Activated CD8-positive, alpha-beta memory T cell treated with anti-CD3 and anti-CD28 coated beads for 24 hours (primary cell): ENCODE results near the gene ZNF599.

Experiments
- DNase-seq: peaks from one replicate; pipeline ENCODE4 v3.0.0-alpha.2; 2020

ZNF599 gene

DNA sequence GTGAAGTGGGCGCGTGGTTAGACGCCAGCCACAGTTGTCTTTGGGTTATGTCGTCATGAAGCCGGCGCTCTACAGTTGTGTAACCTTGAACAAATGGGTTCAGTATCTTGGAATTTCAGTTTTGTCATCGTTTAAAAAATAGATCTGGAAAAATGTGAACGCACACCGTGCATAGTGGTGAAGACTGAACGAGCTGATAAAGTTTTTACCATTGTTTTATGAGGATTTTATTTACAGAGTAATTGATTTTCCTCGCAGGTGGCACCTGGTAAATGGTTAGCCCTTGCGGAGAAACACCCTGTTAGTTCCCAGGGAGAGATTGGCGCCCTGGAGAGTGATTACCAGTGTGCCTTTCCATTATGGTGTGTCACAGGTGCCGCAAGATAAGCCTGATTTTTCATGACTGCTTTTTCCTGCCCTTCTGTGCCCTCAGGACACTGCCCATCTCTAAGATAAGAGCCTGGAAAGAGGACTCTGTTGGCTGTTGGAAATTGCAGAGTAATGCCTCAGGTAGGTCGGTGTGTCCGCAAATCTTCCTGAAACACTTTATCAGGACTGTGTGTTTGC lies 38.4 kb downstream of the ZNF599 start:
- no peak for DNase-seq

DNA sequence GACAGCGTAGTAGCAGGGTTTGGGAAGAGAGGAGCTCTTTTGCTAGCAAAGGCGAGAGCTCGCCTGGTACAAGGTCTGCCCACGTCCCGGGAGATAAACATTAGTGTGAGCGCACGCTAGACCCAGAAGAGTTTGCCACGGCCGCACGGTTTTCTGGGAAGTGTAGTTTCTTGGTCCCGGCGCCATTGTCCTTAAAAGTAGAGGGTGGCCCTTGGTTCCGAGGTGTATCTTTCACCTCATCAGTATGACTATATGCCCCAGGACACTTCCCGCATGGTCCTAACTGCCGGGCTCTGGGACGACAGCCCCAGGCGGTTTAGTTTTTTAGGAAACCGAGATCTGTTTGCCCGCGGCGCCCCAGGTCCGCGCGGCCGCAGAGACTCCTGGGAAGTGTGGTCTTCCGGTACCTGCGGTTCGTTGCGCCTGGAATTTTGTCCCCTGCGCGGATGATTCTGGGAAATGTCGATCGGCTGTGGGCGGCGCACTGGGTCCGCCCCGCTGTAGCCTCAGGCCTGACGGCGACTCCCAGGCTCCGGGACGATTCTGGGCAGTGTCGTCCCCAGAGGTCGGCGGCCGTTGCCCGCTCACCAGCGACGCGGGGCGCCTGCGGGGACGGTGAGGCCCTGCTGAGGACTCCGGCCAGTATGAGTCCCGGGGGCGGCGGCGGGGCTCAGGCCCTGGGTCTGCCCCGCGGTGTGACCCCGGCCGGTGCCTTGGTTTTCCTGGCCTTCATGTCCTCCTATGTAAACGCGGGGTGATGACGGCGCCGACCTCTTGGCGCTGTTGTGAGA lies 39.1 kb downstream of the ZNF599 start, which contains the start of gene ZNF181:
ZNF181 (plus strand) TSS at position 498 of the 791 bp plus-strand sequence. CDS start 795 bp downstream, outside the sequence.
- peak; percentile 92 for DNase-seq

DNA sequence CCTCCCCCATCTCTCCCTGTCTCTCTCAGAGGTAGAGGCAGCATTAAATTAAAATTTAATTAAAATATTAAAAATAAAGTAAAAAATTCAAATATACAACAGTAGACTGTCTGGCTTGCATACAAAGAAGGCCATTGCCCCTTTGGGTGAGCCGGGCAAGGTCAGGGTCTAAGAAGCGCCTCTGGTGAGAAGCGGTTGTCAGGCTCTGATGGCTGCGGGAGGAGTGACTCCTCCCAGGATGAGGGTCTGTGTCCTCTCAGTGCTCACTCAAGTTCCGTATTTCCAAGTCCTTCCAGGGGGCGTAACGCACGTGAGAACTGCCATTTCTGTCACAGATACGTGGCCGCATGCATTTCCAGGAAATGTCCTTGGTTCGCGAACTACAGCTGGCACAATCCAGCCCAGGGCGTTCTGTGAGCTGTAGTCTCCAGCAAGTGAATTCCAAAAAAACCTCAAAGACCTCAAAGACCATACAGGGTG lies 39.7 kb downstream of the ZNF599 start:
- no peak for DNase-seq

DNA sequence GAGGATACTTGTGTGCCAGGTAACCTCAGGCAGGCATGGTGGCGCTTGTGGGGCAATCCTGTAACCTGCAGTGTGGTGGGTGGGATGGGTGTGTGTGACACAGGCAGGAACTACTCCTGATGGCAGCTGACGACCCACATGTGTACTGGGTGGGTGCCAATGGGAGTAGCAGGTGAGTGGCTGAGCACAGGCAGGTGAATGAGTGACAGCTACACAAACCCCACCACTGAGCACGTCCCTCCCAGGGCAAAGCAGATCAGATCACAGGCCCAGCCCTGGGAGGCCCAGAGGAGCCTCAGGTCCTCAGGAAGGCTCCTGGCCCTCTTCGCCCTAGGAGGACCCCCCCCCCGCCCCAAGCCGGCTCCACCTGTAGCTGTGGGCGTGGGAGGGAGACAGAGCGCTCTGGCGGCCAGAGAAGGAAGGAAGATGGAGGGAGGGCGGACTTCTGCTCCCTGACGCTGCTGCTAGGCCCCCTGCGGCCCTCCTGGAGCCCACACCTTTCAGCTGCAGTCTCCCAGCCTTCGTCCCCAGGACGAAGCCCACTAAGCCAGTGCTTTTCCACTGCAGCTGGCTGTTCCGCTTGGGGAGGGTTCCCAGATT lies 40.3 kb downstream of the ZNF599 start:
- DNase-seq: no peak

DNA sequence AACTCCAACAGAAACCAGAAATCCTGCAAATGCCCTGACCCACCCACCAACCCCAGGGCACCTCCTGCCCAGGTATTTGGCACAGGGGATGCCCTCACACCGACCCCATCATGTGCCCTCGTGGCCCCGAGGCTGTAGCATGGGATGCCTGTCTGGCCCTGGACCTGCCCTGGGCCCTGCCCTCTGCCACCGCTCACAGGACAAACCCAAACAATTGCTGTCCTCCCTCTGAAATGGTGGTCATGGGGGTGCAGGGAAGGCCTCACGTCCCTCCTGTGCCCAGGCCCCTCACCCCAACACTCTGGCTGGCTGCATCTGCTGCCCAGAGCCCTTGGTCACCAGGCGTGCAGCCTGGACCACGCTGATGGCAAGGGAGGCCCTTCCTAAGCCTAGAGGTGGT lies 41.1 kb downstream of the ZNF599 start:
- no peak for DNase-seq

DNA sequence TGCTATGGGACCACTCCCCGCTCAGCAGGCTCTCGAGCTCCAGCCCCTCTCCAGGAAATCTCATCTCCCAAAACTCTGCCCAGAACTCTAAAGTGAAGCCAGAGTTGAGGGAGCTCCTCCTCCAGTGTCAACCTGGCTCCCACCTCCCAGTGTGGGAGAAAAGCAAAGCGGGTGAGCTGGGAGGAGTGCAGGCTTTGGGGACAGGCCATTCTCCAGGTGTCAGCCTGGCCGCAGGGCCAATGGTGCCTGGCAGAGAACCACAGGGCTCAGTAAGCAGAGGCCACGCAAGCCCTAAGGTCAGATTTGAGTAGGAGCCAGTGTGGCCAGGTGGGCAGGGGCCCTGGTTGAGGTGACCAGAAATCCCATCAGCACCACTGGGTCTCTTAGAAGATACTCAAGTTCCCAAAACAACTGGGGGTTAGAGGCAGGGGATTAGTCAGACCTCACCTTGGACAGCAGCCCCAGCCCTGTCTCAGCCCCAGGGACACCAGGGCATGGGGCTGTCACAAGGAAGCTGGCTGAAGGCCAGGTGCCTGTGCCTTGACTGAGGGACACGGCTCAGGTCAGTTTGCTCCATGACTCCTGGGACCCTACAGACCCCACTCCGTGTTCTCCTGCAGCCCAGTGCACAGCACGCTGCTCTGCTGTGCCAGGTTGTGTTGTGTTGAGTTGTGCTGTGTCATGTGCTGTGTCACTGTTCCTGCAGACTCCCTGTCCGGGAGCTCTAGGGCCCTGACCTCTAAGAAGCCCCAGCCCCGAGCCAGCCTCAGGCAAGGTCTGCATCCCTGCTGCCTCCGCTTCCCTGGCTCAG lies 41.8 kb downstream of the ZNF599 start:
- no peak for DNase-seq

DNA sequence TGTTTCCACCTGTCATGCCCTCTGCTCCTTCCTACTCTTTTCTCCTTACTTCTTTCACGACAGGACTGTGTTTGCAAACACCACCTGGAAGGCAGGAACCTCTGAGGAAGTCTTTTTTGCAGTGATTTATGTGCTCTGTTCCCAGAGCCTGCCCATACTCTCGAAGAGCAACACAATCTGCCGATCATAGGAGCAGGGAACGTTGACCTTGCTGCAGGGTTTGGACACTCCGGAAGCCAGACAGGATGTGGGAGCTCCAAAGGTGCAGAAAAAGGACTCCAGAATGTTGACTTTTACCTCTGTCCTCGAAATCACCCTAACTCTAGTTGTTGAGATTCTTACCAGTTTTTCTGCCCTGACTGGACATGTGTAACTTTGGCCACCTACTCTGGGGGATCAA lies 47.6 kb downstream of the ZNF599 start:
- no peak for DNase-seq

DNA sequence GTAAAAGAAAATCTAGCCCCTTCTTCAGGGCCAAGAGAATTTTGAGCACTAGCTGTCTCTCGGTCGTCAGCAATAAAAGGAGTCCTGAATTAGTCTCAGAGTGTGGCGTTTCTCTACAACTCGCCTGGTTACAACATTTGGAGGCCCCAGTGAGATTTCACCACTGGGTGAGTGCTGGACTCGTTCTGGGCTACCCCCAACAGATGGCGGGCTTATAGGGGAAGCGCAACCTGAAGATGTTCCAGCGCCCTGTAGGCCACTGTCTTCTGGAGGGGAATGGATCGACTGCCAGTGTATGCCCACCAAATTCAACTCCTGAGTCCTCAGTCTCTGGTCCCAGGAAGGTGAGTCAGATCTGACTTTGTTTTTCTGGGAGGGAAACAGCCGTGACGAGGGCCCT lies 50.7 kb downstream of the ZNF599 start:
- no peak for DNase-seq

DNA sequence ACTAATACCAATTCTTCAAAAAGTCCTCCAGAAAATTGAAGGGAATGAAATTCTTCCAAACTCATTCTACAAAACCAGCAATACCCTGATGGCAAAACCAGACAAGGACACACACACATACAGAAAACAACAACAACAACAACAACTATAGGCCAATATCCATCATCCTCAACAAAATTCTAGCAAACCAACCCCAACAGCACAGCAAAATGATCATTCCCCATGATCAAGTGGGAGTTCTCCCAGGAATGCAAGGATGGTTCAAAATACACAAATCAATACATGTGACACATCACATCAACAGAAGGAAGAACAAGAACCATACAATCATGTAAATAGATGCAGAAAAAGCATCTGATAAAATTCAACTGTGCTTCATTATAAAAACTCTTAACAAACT lies 57.7 kb downstream of the ZNF599 start:
- DNase-seq: no peak

DNA sequence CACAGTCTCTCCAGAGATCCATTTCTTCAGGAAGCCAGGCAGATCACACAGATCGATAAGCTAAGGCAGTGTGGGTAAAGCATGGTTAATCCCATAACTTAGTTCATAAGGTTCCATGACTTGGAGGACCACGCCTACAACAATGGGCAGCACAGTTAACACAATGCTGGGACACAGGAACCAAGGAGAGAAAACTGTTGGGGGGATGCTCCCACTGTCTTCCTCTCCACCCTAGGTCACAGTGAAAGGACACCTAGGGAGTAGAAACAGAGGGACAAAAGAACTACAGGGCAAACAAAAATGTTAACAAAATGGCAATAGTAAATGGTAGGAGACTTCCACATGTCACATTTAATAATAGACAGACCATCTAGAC lies 59.8 kb downstream of the ZNF599 start:
- no peak for DNase-seq

DNA sequence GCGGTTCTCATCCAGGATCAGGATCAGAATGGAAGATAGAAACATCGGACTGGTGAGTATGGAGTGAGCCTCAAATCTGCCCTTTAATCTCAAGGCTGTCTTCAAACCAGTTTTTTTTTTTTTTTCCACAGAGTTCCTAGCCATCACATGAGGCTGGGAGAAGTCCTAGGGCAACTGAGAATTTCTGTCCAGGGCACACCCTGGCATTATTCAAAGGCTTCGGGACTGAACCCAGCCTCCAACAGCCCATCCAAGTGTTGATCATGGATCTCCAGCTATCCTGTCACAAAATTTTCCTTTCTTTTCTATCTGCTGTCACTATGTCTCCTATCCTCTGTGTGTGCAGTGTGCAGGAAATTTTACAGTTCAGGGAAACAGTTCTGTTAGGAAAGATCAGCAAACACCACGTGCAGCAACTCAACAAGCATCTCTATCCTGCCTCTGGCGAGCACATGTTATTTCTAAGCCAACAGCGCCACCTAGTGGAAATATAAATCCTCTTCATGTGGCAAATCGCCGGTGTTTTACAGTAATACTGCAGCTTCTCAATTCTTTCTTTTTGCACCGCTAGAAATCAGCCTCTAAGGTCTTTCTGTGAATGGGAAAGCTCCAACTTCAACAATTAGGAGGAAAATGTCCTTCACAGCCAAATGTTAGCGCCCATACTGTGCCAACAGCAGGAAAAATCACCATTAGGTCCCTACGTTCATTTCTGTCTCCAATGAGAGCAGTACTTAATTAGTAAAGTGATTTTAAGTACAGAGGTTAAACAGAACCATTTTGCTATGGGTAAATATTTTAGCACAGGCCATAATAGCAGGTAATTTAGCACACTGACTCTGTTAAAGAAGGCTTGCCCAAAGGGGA lies 60.4 kb downstream of the ZNF599 start:
- DNase-seq: peak; percentile 65

DNA sequence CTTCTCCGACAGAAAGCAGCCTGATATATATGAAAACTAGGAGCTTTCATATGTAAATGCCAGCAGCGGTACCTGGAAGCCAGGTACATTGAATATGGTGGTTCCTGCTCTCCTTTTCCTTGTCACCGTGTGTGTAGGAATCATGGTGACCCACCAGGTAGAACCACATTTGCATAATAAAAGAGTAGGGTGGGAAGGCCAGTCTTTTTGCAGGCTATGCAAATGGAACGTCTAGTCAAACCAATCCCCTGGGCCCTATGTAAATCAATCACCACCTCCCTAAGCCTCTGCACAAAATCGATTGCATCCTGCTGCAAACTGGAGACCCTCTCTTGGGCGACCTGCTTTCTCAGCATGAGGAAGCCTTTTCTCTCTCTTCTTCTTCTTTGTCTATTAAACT lies 61.1 kb downstream of the ZNF599 start:
- DNase-seq: no peak
